CD4-positive, alpha-beta T cell (primary cell): ENCODE data around the gene VLDLR. TPM values are rescaled to one million over a fixed set of nuclear protein-coding genes. Genes with fewer than 3 reads are reported as not detected.

ENCODE experiments used
- ATAC-seq: fragments of 200-7000 bp; cut with Tn5 transposase; one replicate; pipeline ENCODE4 v1.10.0; 2022; ENCODE audit warnings: mild to moderate bottlenecking; ENCODE audit not compliant: poor library complexity
- CTCF ChIA-PET: fragments of 350-600 bp; sonication (Branson Sonifier 250); formaldehyde crosslinking; loops from one replicate; lab custom pipeline; 2021; ENCODE audit warnings: antibody characterized with exemption, inconsistent platforms; lab: Charles Lee
- POLR2A ChIA-PET: fragments of 350-600 bp; sonication (Branson Sonifier 250); formaldehyde crosslinking; loops from one replicate; lab custom pipeline; 2021; ENCODE audit warnings: antibody characterized with exemption, inconsistent platforms; lab: Charles Lee
- DNase-seq, 14 experiments: peaks; one replicate each; pipeline ENCODE4 v3.0.0-alpha.2; 2013 to 2020; ENCODE audit warnings: mixed read lengths in 2 of 14
- H3K27ac ChIP-seq, 2 donors: one replicate each; pipeline versions ENCODE4 v1.5.1 to v1.7.0; 2013; ENCODE audit warnings: low read length in 2 of 2, low read depth in 1 of 2, mild to moderate bottlenecking in 1 of 2
- H3K27me3 ChIP-seq, 2 experiments: 1 replicate in 1 of 2; 2 replicates in 1 of 2; pipeline versions ENCODE4 v1.6.1 to v1.7.0; 2013; ENCODE audit warnings: low read length in 2 of 2, control low read depth in 1 of 2, mild to moderate bottlenecking in 1 of 2, moderate library complexity in 1 of 2; ENCODE audit not compliant: insufficient read depth in 2 of 2, control insufficient read depth in 1 of 2
- H3K36me3 ChIP-seq: one replicate; pipeline ENCODE4 v1.6.1; 2013; ENCODE audit warnings: low read length, control low read depth; ENCODE audit not compliant: insufficient read depth
- H3K4me1 ChIP-seq: one replicate; pipeline ENCODE4 v1.6.1; 2013; ENCODE audit warnings: low read length, control low read depth; ENCODE audit not compliant: insufficient read depth
- H3K4me3 ChIP-seq: one replicate; pipeline ENCODE4 v1.5.1; 2013; ENCODE audit warnings: mild to moderate bottlenecking, low read length, moderate library complexity
- H3K9me3 ChIP-seq, 2 experiments: 1 replicate in 1 of 2; 2 replicates in 1 of 2; pipeline versions ENCODE4 v1.6.1 to v1.7.0; 2013; ENCODE audit warnings: low read length in 2 of 2, mild to moderate bottlenecking in 2 of 2, control low read depth in 1 of 2, moderate library complexity in 1 of 2; ENCODE audit not compliant: control insufficient read depth in 1 of 2, insufficient read depth in 1 of 2
- H3K27ac Mint-ChIP-seq: one replicate; pipeline ENCODE4 v1.8.0; 2020; ENCODE audit warnings: mixed read lengths
- H3K27me3 Mint-ChIP-seq: one replicate; pipeline ENCODE4 v1.8.0; 2021; ENCODE audit warnings: mixed read lengths
- H3K36me3 Mint-ChIP-seq: one replicate; pipeline ENCODE4 v1.8.0; 2021; ENCODE audit warnings: low read depth, mixed read lengths
- H3K4me1 Mint-ChIP-seq: one replicate; pipeline ENCODE4 v1.8.0; 2021; ENCODE audit warnings: low read depth, mixed read lengths
- H3K4me3 Mint-ChIP-seq: one replicate; pipeline ENCODE4 v1.8.0; 2020; ENCODE audit warnings: mild to moderate bottlenecking, mixed read lengths
- H3K9me3 Mint-ChIP-seq: one replicate; pipeline ENCODE4 v1.8.0; 2020; ENCODE audit warnings: mixed read lengths
- intact Hi-C, 2 experiments: fragments of 100-400 bp; cut with DNase I in 1 of 2; cut with micrococcal nuclease in 1 of 2; formaldehyde crosslinking; loops; one replicate each; pipeline versions ENCODE4 v1.15.1 to v1.9.0; 2023 to 2025; cut with DNase I, micrococcal nuclease
- total RNA-seq, 174 experiments: library from RNA in 2 of 174; stranded (reverse) in 2 of 174; gene quantifications; one replicate each; pipeline ENCODE4 v1.2.3 and lab custom pipeline; 2021 to 2026
- TF ChIP-seq, protein P1 (sequence below): fragments of 200-600 bp; IDR thresholded peaks from one replicate; pipeline ENCODE4 v1.8.0; 2022; ENCODE audit warnings: antibody characterized with exemption, mild to moderate bottlenecking

The VLDLR gene
- total RNA-seq, 2 experiments from 2014 or later = 0.08 TPM; not detected in 1

DNA sequence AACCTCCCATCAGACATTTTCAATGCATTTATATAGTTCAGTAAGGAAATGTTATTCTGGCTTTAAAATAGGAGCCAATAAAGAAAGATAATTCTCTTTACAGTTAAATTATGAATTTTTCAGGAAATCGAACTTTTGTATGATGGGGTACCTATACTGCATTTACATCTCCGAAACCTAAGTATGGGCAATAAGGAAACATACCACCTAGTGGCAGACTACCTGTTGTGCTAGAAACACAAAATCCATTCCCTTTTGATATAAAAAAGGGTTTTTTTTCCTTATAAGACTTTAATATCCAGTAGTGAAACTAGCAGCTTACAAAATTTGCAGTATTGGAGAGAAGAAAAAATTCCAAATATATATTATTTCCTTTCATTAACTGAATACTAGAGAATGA is 21.3 kb upstream of the VLDLR start:
- H3K4me1 ChIP-seq = no peaks in the 10 kb centered on the region
- CTCF ChIA-PET = no interaction called here
- no peak overlapping the region for H3K4me3 Mint-ChIP-seq

DNA sequence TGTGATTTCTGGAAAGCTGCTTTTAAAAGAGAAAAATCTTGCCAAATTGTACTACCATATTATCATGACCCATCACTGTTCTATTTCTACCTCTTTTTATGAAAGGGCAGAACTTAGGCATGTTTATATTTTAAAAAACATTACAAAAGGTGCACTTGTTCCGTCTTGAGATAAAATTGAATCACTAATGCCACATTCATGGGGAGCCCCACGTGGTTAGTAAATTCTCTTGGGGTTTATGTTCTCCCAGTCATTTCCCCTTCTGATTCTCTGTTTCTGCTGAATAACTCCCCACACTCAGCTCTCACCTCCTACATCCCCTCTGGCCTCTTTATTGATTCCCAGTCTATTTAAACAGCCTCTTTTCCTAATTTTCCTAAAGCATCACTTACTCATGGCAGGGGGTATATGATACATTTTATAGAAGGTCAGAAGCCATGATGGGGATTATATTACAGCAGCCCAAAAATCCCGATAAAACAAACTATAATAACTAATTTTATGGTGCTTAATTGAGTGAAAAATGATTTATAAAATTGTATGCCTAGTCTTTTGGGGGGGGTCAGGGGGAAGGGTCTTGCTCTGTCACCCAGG is 19.7 kb upstream of the VLDLR start:
- TF ChIP-seq, protein P1, sequence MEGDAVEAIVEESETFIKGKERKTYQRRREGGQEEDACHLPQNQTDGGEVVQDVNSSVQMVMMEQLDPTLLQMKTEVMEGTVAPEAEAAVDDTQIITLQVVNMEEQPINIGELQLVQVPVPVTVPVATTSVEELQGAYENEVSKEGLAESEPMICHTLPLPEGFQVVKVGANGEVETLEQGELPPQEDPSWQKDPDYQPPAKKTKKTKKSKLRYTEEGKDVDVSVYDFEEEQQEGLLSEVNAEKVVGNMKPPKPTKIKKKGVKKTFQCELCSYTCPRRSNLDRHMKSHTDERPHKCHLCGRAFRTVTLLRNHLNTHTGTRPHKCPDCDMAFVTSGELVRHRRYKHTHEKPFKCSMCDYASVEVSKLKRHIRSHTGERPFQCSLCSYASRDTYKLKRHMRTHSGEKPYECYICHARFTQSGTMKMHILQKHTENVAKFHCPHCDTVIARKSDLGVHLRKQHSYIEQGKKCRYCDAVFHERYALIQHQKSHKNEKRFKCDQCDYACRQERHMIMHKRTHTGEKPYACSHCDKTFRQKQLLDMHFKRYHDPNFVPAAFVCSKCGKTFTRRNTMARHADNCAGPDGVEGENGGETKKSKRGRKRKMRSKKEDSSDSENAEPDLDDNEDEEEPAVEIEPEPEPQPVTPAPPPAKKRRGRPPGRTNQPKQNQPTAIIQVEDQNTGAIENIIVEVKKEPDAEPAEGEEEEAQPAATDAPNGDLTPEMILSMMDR = no peak
- intact Hi-C loops = no loop called here

More for the DNA sequence above, 21.3 kb upstream of the VLDLR start:
- Histone ChIP-seq H3K9me3 (no peaks in the 10 kb centered on the region), H3K27me3 (peaks cover 0 to 4% of the 10 kb centered on the region in 2 experiments), H3K4me3 (no peak overlapping the region), H3K27ac (no peak overlapping the region), H3K36me3 (no peaks in the 10 kb centered on the region)
- Mint-ChIP-seq H3K36me3 (no peaks in the 10 kb centered on the region), H3K27ac (no peak overlapping the region), H3K4me1 (no peaks in the 10 kb centered on the region), H3K9me3 (no peaks in the 10 kb centered on the region), H3K27me3 (peaks cover 25% of the 10 kb centered on the region)
- ATAC-seq (no peak), DNase-seq (no peak)
- intact Hi-C loops = no loop called here
- POLR2A ChIA-PET = no interaction called here
- TF ChIP-seq, protein P1 = no peak

DNA sequence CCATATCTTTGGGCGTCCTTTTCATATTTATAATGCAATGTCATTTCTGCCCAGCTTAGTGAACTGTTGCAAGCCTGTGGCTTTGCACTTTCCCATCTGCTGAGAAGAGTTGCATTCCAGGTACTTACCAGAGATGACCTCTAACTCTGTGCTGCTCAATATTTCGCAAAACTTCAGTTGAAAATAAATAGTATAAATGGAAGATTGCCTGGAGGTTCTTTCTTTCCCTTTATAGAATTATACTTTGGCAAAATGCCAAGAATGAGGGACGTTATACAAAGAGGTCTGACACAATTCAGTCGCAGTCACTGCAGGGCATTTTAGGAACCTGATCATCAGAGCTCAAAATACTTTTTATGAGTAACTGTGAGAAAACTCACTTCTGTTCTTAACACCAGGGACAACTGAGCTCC is 18.9 kb upstream of the VLDLR start:
- Histone ChIP-seq H3K4me3 (no peak overlapping the region), H3K27ac (no peak overlapping the region), H3K4me1 (no peaks in the 10 kb centered on the region), H3K27me3 (peaks cover 0 to 4% of the 10 kb centered on the region in 2 experiments), H3K36me3 (no peaks in the 10 kb centered on the region), H3K9me3 (no peaks in the 10 kb centered on the region)
- H3K27ac Mint-ChIP-seq = no peak overlapping the region
- TF ChIP-seq, protein P1 = no peak
- CTCF ChIA-PET = no interaction called here
- POLR2A ChIA-PET = no interaction called here
- no peaks in the 10 kb centered on the region for H3K9me3 Mint-ChIP-seq
- ATAC-seq = no peak
- H3K36me3 Mint-ChIP-seq = no peaks in the 10 kb centered on the region
- intact Hi-C loops = no loop called here
- peaks cover 19% of the 10 kb centered on the region for H3K27me3 Mint-ChIP-seq
- H3K4me1 Mint-ChIP-seq = no peaks in the 10 kb centered on the region
- no peak overlapping the region for H3K4me3 Mint-ChIP-seq
- DNase-seq = no peak

More for the DNA sequence above, 19.7 kb upstream of the VLDLR start:
- ATAC-seq (no peak), DNase-seq (no peak)
- Histone ChIP-seq H3K4me3 (no peak overlapping the region), H3K36me3 (no peaks in the 10 kb centered on the region), H3K9me3 (no peaks in the 10 kb centered on the region), H3K4me1 (no peaks in the 10 kb centered on the region), H3K27me3 (peaks cover 0 to 4% of the 10 kb centered on the region in 2 experiments), H3K27ac (no peak overlapping the region)
- Mint-ChIP-seq H3K27me3 (peaks cover 24% of the 10 kb centered on the region), H3K4me3 (no peak overlapping the region), H3K4me1 (no peaks in the 10 kb centered on the region), H3K9me3 (no peaks in the 10 kb centered on the region), H3K36me3 (no peaks in the 10 kb centered on the region), H3K27ac (no peak overlapping the region)
- ChIA-PET POLR2A (no interaction called here), CTCF (no interaction called here)
